GM21515 (cell line): ENCODE results near the gene GBX1.
A peak's percentile ranks its signal among the peaks of the same experiment; 100 is the strongest.

Experiments
- ATAC-seq: cut with Tn5 transposase; IDR thresholded peaks from one replicate; pipeline ENCODE4 v1.9.1; 2021; ENCODE audit not compliant: unreplicated experiment

GBX1 gene

DNA sequence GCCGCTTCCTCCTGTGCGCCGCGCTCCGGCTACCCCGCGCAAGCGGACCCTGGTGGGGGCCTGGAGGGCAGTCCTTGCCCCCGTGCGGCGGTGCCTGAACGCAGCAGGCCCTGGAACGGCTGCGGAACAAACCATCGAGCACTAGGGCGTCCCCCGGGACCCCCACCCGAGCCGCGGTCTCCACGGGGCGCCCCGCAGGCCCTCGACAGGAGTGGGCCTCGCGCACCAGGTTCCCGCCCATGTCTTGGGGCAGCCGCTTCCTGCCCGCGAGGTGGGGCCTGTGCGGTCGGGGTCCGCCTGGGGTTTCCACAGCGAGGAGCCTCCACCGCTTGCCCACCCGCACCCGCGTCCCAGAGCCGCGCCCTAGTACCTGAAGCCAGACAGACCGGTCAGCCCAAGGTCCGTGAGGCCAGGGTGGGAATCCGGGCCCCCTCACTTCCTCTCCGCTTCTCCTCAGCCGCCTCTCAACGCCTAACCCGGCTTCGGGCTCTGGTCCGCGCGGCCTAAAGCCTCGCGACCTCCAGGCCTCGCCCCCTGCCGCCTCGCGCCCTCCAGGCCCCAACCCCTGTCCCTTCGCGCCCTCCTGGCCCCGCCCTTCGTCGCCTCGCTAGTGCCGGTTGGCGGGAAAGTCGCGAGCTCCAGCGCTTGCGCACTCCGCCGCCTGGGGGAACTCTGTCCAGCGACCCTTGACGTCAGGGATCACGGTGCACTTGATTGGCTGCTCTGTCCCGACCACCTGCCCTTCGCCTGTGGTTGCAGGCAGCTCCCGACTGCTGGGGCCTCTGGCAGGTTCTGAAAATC lies 7.0 kb upstream of the GBX1 start:
- no peak for ATAC-seq

GRCh38 chr7:151173386-151174245 lies 6.1 kb upstream of the GBX1 start:
- ATAC-seq, result no peak

GRCh38 chr7:151172273-151173141 lies 5.0 kb upstream of the GBX1 start:
- ATAC-seq, result peak; percentile 56

GRCh38 chr7:151168787-151169162 lies 1.3 kb upstream of the GBX1 start:
- ATAC-seq, result no peak

GRCh38 chr7:151168003-151168786 lies 701 bp upstream of the GBX1 start:
- ATAC-seq, result no peak

DNA sequence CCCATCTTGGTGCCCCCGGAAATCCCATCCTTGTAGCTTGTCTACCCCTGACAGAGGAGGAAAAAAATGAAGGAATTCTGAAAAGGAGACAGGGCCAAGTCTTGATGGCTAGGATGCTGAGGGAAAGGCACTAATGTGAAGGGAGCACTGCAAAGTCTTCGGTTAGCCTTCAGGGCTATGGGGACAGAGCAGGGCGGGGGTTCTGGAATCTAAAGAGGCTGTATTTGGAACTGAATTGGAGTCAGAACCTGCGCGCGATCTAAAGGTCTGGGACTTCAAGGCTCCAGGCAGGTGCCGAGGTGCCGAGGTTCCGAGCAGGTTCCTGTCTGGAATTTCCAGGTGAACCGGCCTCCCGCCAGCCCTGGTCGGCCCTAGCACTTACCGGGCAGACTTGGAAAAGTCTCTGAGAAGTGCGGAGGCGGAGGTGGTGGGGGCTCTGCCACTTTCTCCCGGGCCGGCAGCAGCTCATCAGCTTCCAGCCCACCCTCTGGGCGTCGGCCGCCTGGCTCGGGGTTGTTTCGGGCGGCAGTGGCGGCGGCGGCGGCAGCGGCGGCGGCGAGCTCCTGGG lies 781 bp downstream of the GBX1 start:
- no peak for ATAC-seq

DNA sequence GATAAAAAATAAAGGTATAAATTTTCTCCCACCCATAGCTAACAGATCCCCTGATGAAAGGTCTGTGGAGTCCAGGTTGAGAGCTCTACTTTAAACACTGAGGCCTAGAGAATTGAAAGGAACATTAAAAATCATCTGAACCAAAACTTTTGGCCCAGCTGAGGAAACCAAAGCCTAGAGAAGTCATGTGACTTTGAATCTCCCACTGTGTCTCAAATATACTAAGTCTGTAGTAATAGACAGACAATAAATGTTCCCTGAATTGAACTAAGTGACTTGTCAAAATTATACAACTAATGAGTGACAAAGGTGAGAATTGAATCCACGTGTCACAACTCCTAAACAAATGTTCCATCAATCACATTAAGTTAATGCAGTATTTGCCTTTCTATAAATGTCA lies 5.7 kb downstream of the GBX1 start:
- ATAC-seq, result no peak

DNA sequence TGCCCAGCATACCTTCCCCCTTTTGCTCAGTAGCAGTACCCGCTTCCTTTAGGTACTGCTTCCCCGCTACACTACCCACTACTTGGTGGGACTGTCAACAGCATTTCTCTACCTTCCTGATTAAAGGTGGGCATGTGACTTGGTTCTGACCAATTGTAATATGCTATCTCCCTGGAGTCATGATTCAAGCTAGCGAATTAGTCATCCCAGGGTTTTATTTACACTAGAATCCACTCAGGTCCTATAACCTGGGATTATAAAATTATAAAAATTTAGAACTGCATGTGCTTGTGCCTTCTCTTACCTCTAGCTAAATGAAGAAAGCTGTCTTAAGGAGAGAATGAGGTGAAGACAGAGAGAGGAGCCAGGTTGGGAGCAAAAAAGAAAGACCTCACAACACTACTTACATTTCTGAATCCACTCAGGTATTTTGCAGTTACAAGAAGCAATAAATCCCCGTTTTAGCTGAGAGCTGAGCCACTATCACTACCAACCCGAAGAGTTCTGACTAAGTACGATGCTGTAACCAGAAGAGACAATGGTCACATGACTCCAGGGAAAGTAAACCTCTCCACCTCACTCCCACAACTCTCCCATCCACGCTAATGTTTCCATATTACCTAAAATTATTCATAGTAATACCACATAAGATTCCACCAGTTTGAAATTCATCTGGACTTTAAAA lies 9.7 kb downstream of the GBX1 start:
- ATAC-seq, result no peak

DNA sequence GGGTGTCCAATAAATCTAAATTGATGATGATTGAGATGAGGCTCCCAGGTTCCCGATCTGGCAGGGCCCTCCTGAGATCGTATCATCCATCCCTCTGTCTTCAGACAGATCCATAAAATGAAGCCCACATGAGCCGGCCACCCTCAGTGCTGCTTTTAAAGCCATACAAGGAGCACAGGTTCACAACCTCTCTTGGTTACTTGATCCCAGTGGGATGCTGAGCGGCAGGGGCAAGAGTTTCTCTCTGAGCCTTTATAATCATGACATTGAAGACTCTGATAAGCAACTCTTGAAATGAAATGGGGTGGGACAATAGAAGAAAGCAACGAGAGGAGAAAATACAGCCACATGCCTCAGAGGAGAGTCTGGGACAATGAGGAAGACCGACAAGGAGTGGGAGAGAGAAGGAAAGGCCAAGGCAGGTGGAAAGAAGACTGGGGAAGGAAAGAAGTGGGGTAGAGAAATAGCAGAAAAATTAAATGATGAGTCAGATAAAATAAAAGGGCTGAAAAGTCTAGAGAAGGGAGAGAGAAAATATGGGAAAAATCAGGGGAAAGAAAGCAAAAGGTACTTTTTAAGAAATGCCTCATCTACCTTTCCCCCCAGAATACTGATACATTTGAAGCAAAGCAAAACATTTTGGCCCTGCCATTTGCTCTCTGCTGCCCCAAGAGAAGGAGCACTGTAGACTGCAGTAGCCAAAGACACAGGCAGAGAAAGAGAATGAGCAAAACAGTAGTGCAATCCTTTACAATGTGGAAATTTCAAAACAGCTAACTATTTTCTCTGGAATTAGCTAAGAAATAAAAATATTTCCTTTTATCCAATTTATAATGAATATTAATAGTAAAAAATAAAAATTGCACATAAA lies 14.6 kb downstream of the GBX1 start:
- no peak for ATAC-seq

- ATAC-seq, result no peak
Observed at GRCh38 chr7:151150388-151150787, 17.1 kb downstream of the GBX1 start.

GRCh38 chr7:151148319-151149259 lies 18.9 kb downstream of the GBX1 start:
- no peak for ATAC-seq

- no peak for ATAC-seq
Observed at GRCh38 chr7:151146761-151147160, 20.7 kb downstream of the GBX1 start.

DNA sequence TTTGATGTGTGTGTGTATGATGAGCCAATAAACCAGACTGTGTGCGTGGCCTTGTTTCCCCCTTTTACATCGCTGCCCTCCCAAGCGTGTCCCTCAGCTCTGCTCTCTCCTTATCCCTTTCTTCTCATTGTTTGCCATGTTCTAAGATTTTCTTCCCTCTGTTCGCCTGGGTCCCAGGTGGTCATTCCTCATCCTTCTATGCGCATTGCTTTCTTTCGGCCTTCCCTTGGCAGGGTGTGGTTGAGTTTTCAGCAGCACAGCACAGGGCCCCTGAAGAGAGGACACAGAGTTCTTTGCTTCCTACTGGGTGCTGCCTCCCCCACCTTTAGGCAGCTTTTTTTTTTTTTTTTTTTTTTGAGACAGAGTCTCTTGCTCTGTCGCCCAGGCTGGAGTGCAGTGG lies 23.1 kb downstream of the GBX1 start:
- ATAC-seq, result no peak

DNA sequence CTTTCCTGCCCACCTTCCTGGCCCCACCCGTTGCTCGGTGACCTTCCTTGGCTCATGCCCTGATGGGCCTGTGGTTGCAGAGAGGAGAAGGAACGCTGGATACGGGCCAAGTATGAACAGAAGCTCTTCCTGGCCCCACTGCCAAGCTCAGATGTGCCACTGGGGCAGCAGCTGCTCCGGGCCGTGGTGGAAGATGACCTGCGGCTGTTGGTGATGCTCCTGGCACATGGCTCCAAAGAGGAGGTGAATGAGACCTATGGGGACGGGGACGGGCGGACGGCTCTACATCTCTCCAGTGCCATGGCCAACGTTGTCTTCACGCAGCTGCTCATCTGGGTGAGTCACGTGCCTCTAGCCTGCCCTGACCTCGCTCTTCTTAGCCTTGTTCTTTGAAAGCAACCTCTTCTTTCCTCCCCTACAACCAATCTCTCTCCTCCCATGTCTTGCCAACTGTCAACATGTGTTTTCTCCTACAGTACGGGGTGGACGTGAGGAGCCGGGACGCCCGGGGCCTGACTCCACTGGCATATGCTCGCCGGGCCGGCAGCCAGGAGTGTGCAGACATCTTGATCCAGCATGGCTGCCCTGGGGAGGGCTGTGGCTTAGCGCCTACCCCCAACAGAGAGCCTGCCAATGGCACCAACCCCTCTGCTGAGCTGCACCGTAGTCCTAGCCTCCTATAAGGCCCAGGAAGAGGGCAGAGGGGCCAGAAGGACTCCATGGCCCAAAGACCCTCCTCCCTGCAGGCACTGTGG lies 24.1 kb downstream of the GBX1 start:
- no peak for ATAC-seq

- no peak for ATAC-seq
Observed at GRCh38 chr7:151142686-151143040, 24.8 kb downstream of the GBX1 start.

DNA sequence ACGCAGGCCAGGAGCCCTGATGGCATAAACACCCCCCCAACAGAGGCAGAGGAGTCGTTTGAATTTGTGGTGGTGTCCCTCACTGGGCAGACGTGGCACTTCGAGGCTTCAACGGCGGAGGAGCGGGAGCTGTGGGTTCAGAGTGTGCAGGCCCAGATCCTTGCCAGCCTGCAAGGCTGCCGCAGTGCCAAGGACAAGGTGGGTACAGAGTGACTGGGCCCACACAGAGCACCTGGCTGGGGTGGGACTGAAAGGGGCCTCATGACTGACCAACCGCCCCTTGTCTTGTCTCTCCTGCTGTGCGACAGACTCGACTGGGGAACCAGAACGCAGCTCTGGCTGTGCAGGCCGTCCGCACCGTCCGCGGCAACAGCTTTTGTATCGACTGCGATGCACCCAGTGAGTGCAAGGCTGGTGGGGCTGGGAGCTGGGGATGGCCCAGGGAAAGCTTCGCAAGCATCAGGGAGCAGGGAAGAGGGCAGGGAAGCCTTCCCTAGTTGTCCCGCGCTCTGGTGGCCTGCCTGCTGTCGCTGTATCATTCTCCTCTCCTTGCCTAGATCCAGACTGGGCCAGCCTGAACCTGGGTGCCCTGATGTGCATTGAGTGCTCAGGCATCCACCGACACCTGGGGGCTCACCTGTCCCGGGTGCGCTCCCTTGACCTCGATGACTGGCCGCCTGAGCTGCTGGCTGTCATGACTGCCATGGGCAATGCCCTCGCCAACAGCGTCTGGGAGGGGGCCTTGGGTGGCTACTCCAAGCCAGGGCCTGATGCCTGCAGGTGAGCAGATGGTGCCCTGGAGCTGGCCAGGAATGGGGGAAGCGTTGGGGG lies 25.4 kb downstream of the GBX1 start:
- ATAC-seq, result no peak
